Chondrocyte (in vitro differentiated cells): Measurements from ENCODE around the gene ALKBH3. TPM values are rescaled to one million over a fixed set of nuclear protein-coding genes. Genes with fewer than 3 reads are reported as not detected.
A peak's percentile ranks its signal among the peaks of the same experiment; 100 is the strongest.

Experiments used
- DNase-seq: peaks from one replicate; pipeline ENCODE4 v3.0.0; 2021; ENCODE audit warnings: mixed read lengths, low spot score
- H3K27ac Mint-ChIP-seq: one replicate; pipeline ENCODE4 v1.8.0; 2021; ENCODE audit warnings: mild to moderate bottlenecking, moderate library complexity, mixed read lengths; ENCODE audit not compliant: unreplicated experiment
- H3K27me3 Mint-ChIP-seq: 2 replicates; pipeline ENCODE4 v1.8.0; 2021; ENCODE audit warnings: low read depth, mixed read lengths
- H3K36me3 Mint-ChIP-seq: 2 replicates; pipeline ENCODE4 v1.8.0; 2021; ENCODE audit warnings: low read depth, mixed read lengths
- H3K4me1 Mint-ChIP-seq: 2 replicates; pipeline ENCODE4 v1.8.0; 2021; ENCODE audit warnings: low read depth, mild to moderate bottlenecking, mixed read lengths
- H3K4me3 Mint-ChIP-seq: one replicate; pipeline ENCODE4 v1.8.0; 2021; ENCODE audit warnings: mild to moderate bottlenecking, moderate library complexity, mixed read lengths; ENCODE audit not compliant: unreplicated experiment
- H3K9me3 Mint-ChIP-seq: 2 replicates; pipeline ENCODE4 v1.8.0; 2021; ENCODE audit warnings: low read depth, mixed read lengths
- long read RNA-seq: library from polyadenylated mRNA; stranded (forward); transcript quantifications from one replicate; pipeline ENCODE4 v2.0.0, GENCODE V29; 2021
- total RNA-seq: library from RNA; stranded (reverse); gene quantifications from 3 replicates; pipeline ENCODE4 v1.2.1, GENCODE V29; 2021
- TF ChIP-seq, protein P1 (sequence below): fragments of 200-600 bp; sonication (generic); IDR thresholded peaks from 2 replicates; pipeline ENCODE4 v1.5.0; 2021; ENCODE audit warnings: antibody characterized with exemption, mild to moderate bottlenecking, moderate library complexity

ALKBH3 gene
- total RNA-seq = 20.1 to 26.5 TPM (median 25.5 TPM) in 3 replicates
- long read RNA-seq, transcript ALKBH3-201 (10 exons, 1,474 nt) = major isoform, 12 of 20 reads
- long read RNA-seq, partial matches to known transcripts = 1 of 20 reads
- long read RNA-seq, other reads (novel, unspliced or antisense) = 7 of 20 reads

DNA sequence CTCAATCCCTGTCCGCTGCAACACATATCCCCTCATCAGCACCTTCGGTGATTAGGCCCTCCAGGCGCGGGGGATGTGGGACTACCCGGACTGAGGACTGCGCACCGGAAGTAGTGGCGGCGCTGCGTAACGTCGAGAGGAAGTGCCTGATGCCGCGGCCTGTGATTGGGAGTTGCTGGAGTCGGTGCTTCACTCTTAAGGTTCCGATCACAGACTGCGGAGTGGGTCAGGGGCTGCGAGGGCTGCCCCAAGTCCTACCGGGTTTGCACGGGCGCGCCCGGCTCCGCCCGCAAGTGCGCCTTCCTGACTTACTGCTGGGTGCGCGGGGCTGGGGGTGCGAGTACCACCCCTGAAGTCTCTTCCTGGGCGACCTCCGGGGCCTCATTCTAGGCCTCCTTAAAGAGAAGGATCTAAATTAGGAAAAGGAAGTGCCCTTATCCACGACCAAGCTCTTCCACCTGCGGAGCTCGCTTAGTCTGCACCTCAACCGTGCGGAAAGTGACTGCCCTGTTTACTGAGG lies at the start of gene ALKBH3:
Gene ALKBH3 (plus strand): TSS at position 192 of the 520 bp plus-strand sequence. CDS start 1,822 bp downstream, outside the sequence.
- Mint-ChIP-seq H3K36me3 (peaks cover 7% of the 10 kb centered on the region), H3K9me3 (no peaks in the 10 kb centered on the region), H3K4me1 (peaks cover 21% of the 10 kb centered on the region), H3K4me3 (peak within 1 kb of the TSS; percentile 92), H3K27me3 (peaks cover 15% of the 10 kb centered on the region), H3K27ac (peak within 1 kb of the TSS; percentile 76)
- peak; percentile 98 for DNase-seq
- TF ChIP-seq, protein P1, sequence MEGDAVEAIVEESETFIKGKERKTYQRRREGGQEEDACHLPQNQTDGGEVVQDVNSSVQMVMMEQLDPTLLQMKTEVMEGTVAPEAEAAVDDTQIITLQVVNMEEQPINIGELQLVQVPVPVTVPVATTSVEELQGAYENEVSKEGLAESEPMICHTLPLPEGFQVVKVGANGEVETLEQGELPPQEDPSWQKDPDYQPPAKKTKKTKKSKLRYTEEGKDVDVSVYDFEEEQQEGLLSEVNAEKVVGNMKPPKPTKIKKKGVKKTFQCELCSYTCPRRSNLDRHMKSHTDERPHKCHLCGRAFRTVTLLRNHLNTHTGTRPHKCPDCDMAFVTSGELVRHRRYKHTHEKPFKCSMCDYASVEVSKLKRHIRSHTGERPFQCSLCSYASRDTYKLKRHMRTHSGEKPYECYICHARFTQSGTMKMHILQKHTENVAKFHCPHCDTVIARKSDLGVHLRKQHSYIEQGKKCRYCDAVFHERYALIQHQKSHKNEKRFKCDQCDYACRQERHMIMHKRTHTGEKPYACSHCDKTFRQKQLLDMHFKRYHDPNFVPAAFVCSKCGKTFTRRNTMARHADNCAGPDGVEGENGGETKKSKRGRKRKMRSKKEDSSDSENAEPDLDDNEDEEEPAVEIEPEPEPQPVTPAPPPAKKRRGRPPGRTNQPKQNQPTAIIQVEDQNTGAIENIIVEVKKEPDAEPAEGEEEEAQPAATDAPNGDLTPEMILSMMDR = no peak

DNA sequence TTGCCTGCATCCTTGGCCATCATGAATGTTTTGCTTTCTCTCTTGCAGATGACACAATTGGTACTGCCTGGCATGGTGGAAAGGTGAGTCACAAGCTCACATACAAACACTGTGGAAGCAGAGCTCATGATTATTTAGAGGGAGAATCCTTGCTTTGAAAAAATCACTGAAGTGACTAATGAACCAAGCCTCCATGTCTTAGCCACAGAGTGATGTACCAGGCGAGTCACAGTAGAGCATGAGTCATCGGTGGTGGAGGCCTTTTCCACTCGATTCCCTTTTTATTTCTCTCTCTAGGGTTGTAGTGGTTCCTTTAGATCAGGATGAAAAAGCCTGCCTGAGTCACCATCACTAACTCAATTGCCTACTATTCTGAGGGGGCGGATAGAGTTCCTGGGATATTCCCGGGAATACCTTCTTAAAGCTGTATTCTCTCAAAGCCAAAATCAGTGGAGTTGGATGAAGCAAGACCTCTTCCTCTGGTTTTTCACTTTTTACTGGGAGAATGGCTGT lies 49.6 kb upstream of the ALKBH3 start:
- Mint-ChIP-seq H3K4me1 (peaks cover 40% of the 10 kb centered on the region), H3K27ac (peak overlapping the region; percentile 95), H3K4me3 (peak overlapping the region; percentile 47), H3K27me3 (no peaks in the 10 kb centered on the region), H3K36me3 (no peaks in the 10 kb centered on the region), H3K9me3 (no peaks in the 10 kb centered on the region)
- no peak for DNase-seq
- TF ChIP-seq, protein P1 = no peak

DNA sequence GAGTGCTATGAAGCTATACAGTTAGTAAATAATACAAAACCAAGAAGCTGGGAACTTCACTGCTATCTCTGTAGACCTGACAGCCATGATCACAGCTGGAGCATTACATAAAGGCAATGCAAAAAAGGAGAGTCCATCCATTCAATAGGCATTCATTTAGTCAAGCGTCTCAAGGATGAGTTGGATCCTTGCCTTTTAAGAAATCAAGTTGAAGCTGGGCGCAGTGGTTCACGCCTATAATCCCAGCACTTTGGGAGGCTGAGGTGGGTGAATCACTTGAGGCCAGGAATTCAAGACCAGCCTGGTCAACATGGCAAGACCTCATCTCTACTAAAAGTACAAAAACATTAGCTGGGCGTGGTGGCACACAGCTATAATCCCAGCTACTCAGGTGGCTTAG lies 48.1 kb upstream of the ALKBH3 start:
- no peak overlapping the region for H3K4me3 Mint-ChIP-seq

DNA sequence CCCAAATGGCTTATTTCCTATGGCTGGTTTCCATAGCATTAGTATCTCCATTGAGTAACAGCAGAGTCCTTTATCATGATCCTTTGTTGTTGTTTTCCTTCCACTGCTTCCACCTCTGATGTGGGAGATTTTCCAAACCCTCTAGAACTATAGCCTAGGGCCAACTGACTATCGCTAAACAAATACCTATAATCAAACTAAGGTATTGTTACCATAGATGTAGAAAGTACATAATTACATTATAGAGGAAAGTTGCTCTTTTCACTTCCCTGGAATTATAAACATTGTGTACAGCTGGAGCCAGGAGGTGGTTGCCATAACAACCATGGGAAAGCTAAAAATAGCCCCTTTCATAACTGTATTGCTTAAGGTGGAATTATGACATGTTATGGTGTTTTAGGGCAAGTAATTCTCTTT lies 47.0 kb upstream of the ALKBH3 start:
- Mint-ChIP-seq H3K27me3 (no peaks in the 10 kb centered on the region), H3K4me1 (peaks cover 40% of the 10 kb centered on the region), H3K4me3 (no peak overlapping the region), H3K27ac (peak overlapping the region; percentile 77), H3K9me3 (no peaks in the 10 kb centered on the region), H3K36me3 (no peaks in the 10 kb centered on the region)
- TF ChIP-seq, protein P1 = no peak
- DNase-seq = no peak

More for the DNA sequence above, 48.1 kb upstream of the ALKBH3 start:
- TF ChIP-seq, protein P1 = no peak
- Mint-ChIP-seq H3K27me3 (no peaks in the 10 kb centered on the region), H3K36me3 (no peaks in the 10 kb centered on the region), H3K27ac (peak overlapping the region; percentile 49), H3K4me1 (peaks cover 40% of the 10 kb centered on the region), H3K9me3 (no peaks in the 10 kb centered on the region)
- no peak for DNase-seq

DNA sequence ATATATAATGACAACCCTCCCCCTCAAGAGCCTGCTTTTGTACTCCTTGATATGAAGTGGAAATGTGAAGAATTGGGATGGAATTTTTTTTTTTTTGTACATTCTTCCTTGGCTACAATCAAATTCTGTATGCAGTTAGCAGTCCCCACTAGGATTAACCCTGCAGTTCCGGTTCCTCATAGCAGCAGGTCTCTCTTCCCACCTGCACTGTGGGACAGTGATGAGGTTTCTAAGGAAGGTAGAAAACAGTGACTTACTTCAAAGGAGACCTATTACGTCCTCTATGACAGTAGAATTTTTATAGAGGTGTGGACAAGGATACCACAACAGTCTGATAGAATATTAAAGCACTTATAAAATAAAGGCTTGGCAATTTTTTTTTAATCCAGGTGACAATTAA lies 46.3 kb upstream of the ALKBH3 start:
- no peak for DNase-seq
- no peaks in the 10 kb centered on the region for H3K9me3 Mint-ChIP-seq
- H3K36me3 Mint-ChIP-seq = peaks cover 1% of the 10 kb centered on the region
- H3K27ac Mint-ChIP-seq = peak overlapping the region; percentile 22
- no peaks in the 10 kb centered on the region for H3K27me3 Mint-ChIP-seq
- TF ChIP-seq, protein P1 = no peak
- no peak overlapping the region for H3K4me3 Mint-ChIP-seq
- peaks cover 40% of the 10 kb centered on the region for H3K4me1 Mint-ChIP-seq
